PC-9 (cell line): ENCODE measurements around the gene NUB1. TPM values are rescaled to one million over a fixed set of nuclear protein-coding genes. Genes with fewer than 3 reads are reported as not detected.

Source experiments
- BruUV-seq: library from RNA; stranded (reverse); fragments of 400-500 nt; replicated peaks from 2 replicates; lab custom pipeline; 2021; lab: Mats Ljungman, UMichigan
- CTCF ChIA-PET: fragments of 300-600 bp; sonication (Branson Sonifier 250); formaldehyde crosslinking; loops from one replicate; lab custom pipeline; 2022; ENCODE audit warnings: antibody characterized with exemption; lab: Charles Lee
- POLR2A ChIA-PET: fragments of 300-600 bp; sonication (Branson Sonifier 250); formaldehyde crosslinking; loops from one replicate; lab custom pipeline; 2022; ENCODE audit warnings: antibody characterized with exemption; ENCODE audit not compliant: unreplicated experiment; lab: Charles Lee
- DNase-seq, 2 experiments: peaks; one replicate each; pipeline versions ENCODE4 v3.0.0 to v3.0.0-alpha.2; 2015 to 2022; ENCODE audit warnings: mixed read lengths in 1 of 2
- H2AFZ ChIP-seq: fragments of 200-600 bp; sonication (generic); 2 replicates; pipeline ENCODE4 v1.8.1; 2017; ENCODE audit warnings: antibody characterized with exemption
- H3F3A ChIP-seq: fragments of 200-600 bp; sonication (generic); 2 replicates; pipeline ENCODE4 v1.8.1; 2017; ENCODE audit warnings: antibody characterized with exemption, mild to moderate bottlenecking, low read depth; ENCODE audit not compliant: insufficient read depth
- H3K27ac ChIP-seq: fragments of 200-600 bp; sonication (generic); 2 replicates; pipeline ENCODE4 v1.6.1; 2016; ENCODE audit warnings: mixed run types
- H3K27me3 ChIP-seq: fragments of 200-600 bp; sonication (generic); 2 replicates; pipeline ENCODE4 v1.6.1; 2016; ENCODE audit warnings: low read depth, mixed run types; ENCODE audit not compliant: insufficient read depth
- H3K36me3 ChIP-seq: fragments of 200-600 bp; sonication (generic); 2 replicates; pipeline ENCODE4 v1.6.1; 2016; ENCODE audit warnings: low read depth, mixed run types
- H3K4me1 ChIP-seq: fragments of 200-600 bp; sonication (generic); replicated peaks from 2 replicates; pipeline ENCODE4 v1.6.1; 2016; ENCODE audit warnings: mixed run types; ENCODE audit not compliant: insufficient read depth
- H3K4me2 ChIP-seq: fragments of 200-600 bp; sonication (generic); 2 replicates; pipeline ENCODE4 v1.6.1; 2017; ENCODE audit warnings: mixed run types
- H3K4me3 ChIP-seq: fragments of 200-600 bp; sonication (generic); 2 replicates; pipeline ENCODE4 v1.6.1; 2016; ENCODE audit warnings: mixed run types
- H3K79me2 ChIP-seq: fragments of 200-600 bp; sonication (generic); 2 replicates; pipeline ENCODE4 v1.6.1; 2017; ENCODE audit warnings: low read depth, mixed run types
- H3K9me2 ChIP-seq: fragments of 200-600 bp; sonication (generic); 2 replicates; pipeline ENCODE4 v1.8.1; 2017; ENCODE audit warnings: mild to moderate bottlenecking; ENCODE audit not compliant: insufficient read depth
- H3K9me3 ChIP-seq: fragments of 200-600 bp; sonication (generic); 2 replicates; pipeline ENCODE4 v1.8.1; 2016; ENCODE audit warnings: low read depth; ENCODE audit not compliant: insufficient read depth
- H4K20me1 ChIP-seq: fragments of 200-600 bp; sonication (generic); 2 replicates; pipeline ENCODE4 v1.8.1; 2017; ENCODE audit not compliant: insufficient read depth
- EZH2 ChIP-seq: fragments of 200-600 bp; sonication (generic); IDR thresholded peaks from 2 replicates; pipeline ENCODE4 v1.8.0; 2017; ENCODE audit warnings: antibody characterized with exemption, low read depth
- intact Hi-C: fragments of 100-400 bp; cut with micrococcal nuclease; formaldehyde crosslinking; loops from one replicate; pipeline ENCODE4 v1.10.0; 2022; ENCODE audit not compliant: unreplicated experiment
- total RNA-seq: library from RNA; stranded (reverse); gene quantifications from 2 replicates; pipeline ENCODE4 v1.2.3, GENCODE V29; 2021
- TF ChIP-seq, protein P1 (sequence below): fragments of 200-600 bp; sonication (generic); conservative IDR thresholded peaks from 2 replicates; pipeline ENCODE4 v1.6.1; 2017; ENCODE audit warnings: mixed run types, antibody characterized with exemption, mild to moderate bottlenecking, moderate library complexity

Gene NUB1
- total RNA-seq, 1 experiment from 2014 or later, result 80.6 TPM

DNA sequence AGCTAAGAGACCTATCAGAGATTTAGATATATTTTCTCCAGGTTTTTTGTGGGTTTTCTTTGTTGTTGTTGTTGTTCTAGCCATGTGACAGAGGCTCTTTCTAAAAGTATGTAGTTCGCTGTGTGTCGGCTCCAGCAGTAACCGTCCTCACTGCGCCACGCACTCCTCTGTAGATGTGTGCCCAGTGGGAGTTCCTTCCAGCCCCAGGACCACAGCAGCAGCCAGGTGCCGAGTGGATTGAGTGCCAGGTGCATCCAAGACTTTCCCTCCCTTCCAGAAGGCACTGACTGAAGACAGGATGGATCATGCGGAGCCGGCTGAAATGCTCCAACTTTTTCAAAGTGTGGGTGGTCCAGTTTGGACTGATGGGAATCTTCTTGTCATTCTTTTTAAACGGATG, 36.4 kb downstream of the NUB1 start:
- peaks cover 5% of the 10 kb centered on the region; the same call in 1 of the 2 replicates for H3F3A ChIP-seq
- no peaks in the 10 kb centered on the region for H3K4me1 ChIP-seq
- CTCF ChIA-PET, result no interaction called here
- no peak overlapping the region for H3K4me3 ChIP-seq
- no peaks in the 10 kb centered on the region for H3K79me2 ChIP-seq
- no peak for DNase-seq
- no peaks in the 10 kb centered on the region for H3K27me3 ChIP-seq
- peaks cover 4% of the 10 kb centered on the region; the same call in 1 of the 2 replicates for H4K20me1 ChIP-seq
- H3K27ac ChIP-seq, result no peak overlapping the region
- POLR2A ChIA-PET, result no interaction called here
- H3K9me3 ChIP-seq, result no peaks in the 10 kb centered on the region
- no peaks in the 10 kb centered on the region; the same call in 1 of the 2 replicates for H3K36me3 ChIP-seq
- TF ChIP-seq EZH2, result no peak
- TF ChIP-seq, protein P1, sequence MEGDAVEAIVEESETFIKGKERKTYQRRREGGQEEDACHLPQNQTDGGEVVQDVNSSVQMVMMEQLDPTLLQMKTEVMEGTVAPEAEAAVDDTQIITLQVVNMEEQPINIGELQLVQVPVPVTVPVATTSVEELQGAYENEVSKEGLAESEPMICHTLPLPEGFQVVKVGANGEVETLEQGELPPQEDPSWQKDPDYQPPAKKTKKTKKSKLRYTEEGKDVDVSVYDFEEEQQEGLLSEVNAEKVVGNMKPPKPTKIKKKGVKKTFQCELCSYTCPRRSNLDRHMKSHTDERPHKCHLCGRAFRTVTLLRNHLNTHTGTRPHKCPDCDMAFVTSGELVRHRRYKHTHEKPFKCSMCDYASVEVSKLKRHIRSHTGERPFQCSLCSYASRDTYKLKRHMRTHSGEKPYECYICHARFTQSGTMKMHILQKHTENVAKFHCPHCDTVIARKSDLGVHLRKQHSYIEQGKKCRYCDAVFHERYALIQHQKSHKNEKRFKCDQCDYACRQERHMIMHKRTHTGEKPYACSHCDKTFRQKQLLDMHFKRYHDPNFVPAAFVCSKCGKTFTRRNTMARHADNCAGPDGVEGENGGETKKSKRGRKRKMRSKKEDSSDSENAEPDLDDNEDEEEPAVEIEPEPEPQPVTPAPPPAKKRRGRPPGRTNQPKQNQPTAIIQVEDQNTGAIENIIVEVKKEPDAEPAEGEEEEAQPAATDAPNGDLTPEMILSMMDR, result no peak
- intact Hi-C loops, result no loop called here
- no peaks in the 10 kb centered on the region for H3K9me2 ChIP-seq
- no peak overlapping the region for H2AFZ ChIP-seq
- H3K4me2 ChIP-seq, result no peak overlapping the region
- TSS peak; percentile 17 for BruUV-seq

- POLR2A ChIA-PET, result no interaction called here
- Histone ChIP-seq H2AFZ (no peak overlapping the region), H3F3A (peaks cover 5% of the 10 kb centered on the region; the same call in 1 of the 2 replicates), H3K36me3 (no peaks in the 10 kb centered on the region; the same call in 1 of the 2 replicates), H3K9me3 (no peaks in the 10 kb centered on the region), H3K4me1 (no peaks in the 10 kb centered on the region), H3K27ac (no peak overlapping the region), H4K20me1 (peaks cover 4% of the 10 kb centered on the region; the same call in 1 of the 2 replicates), H3K4me2 (no peak overlapping the region), H3K27me3 (no peaks in the 10 kb centered on the region), H3K9me2 (no peaks in the 10 kb centered on the region), H3K4me3 (no peak overlapping the region), H3K79me2 (no peaks in the 10 kb centered on the region)
- intact Hi-C loops, result no loop called here
- CTCF ChIA-PET, result no interaction called here
- TF ChIP-seq, protein P1, result no peak
- no peak for TF ChIP-seq EZH2
- no TSS peak for BruUV-seq
- no peak for DNase-seq
Measured at GRCh38 chr7:151378496-151379192, 37.0 kb downstream of the NUB1 start.

DNA sequence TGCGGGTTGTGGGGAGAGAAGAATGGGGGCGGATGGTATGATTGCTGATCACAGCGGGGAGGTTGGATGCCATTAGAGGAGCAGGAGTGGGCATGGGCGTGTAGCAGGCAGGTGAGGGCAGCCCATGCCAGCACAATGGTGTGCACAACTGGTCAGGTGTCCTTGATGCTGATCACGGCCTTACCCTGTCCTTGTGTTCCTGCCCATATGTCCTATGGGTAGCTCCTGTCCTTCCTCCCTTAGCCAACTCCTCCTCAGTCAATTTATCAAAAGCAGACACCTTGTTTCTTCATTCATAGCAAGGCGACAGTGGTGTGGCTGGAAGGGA, 37.5 kb downstream of the NUB1 start:
- ChIA-PET CTCF (no interaction called here), POLR2A (no interaction called here)
- Histone ChIP-seq H3K27ac (no peak overlapping the region), H4K20me1 (peaks cover 4% of the 10 kb centered on the region; the same call in 1 of the 2 replicates), H3K9me2 (no peaks in the 10 kb centered on the region), H3K36me3 (no peaks in the 10 kb centered on the region), H3K27me3 (no peaks in the 10 kb centered on the region), H3K4me3 (no peak overlapping the region), H3K4me1 (no peaks in the 10 kb centered on the region), H3K9me3 (no peaks in the 10 kb centered on the region), H2AFZ (no peak overlapping the region), H3K4me2 (no peak overlapping the region), H3K79me2 (no peaks in the 10 kb centered on the region), H3F3A (peaks cover 5% of the 10 kb centered on the region; the same call in 1 of the 2 replicates)
- DNase-seq, result no peak
- intact Hi-C loops, result no loop called here
- no TSS peak for BruUV-seq
- TF ChIP-seq, protein P1, result no peak
- no peak for TF ChIP-seq EZH2
